SK-N-SH (cell line): ENCODE measurements around the gene PCLO. TPM values are rescaled to one million over a fixed set of nuclear protein-coding genes. Genes with fewer than 3 reads are reported as not detected.

Source experiments
- CTCF ChIA-PET: fragments of 300-600, 350-600 bp; formaldehyde crosslinking; extraction: SDS; loops from one replicate; lab custom pipeline; 2021; lab: Yijun Ruan, JAX
- POLR2A ChIA-PET: fragments of 350-600 bp; sonication (Branson Sonifier 250); formaldehyde crosslinking; extraction: SDS; loops from one replicate; lab custom pipeline; 2020; ENCODE audit warnings: antibody characterized with exemption, inconsistent platforms; lab: Yijun Ruan, JAX
- DNase-seq: peaks from one replicate; pipeline ENCODE4 v3.0.0; 2012
- H2AFZ ChIP-seq: fragments of 200-600 bp; sonication (generic); 2 replicates; pipeline ENCODE4 v1.8.1; 2016; ENCODE audit warnings: antibody characterized with exemption, mild to moderate bottlenecking, low read depth
- H3F3A ChIP-seq: fragments of 200-600 bp; sonication (generic); replicated peaks from 2 replicates; pipeline ENCODE3; 2016; ENCODE audit warnings: antibody characterized with exemption, mild to moderate bottlenecking; ENCODE audit not compliant: insufficient read depth
- H3K27ac ChIP-seq, 2 experiments: fragments of 200-500 bp in 1 of 2; fragments of 200-600 bp in 1 of 2; sonication (Bioruptor generic) in 1 of 2; sonication (generic), shearing (Covaris generic) in 1 of 2; 2 replicates each; pipeline versions ENCODE4 v1.5.1 to v1.6.1; 2014 to 2016; ENCODE audit warnings: low read depth in 2 of 2, inconsistent platforms in 1 of 2, low read length in 1 of 2, mild to moderate bottlenecking in 1 of 2, mixed read lengths in 1 of 2
- H3K27me3 ChIP-seq: fragments of 200-600 bp; sonication (generic), shearing (Covaris generic); 2 replicates; pipeline ENCODE4 v1.6.1; 2016; ENCODE audit warnings: mixed run types; ENCODE audit not compliant: insufficient read depth
- H3K36me3 ChIP-seq, 2 experiments: fragments of 200-500 bp in 1 of 2; fragments of 200-600 bp in 1 of 2; sonication (Bioruptor generic) in 1 of 2; sonication (generic) in 1 of 2; replicated peaks in 1 of 2; 2 replicates each; pipeline versions ENCODE3 to v1.5.1; 2014 to 2016; ENCODE audit warnings: low read length in 1 of 2, mild to moderate bottlenecking in 1 of 2; ENCODE audit not compliant: insufficient read depth in 2 of 2, control insufficient read depth in 1 of 2
- H3K4me1 ChIP-seq, 2 experiments: fragments of 200-500 bp in 1 of 2; fragments of 200-600 bp in 1 of 2; sonication (Bioruptor generic) in 1 of 2; sonication (generic), shearing (Covaris generic) in 1 of 2; 2 replicates each; pipeline versions ENCODE4 v1.5.1 to v1.6.1; 2014 to 2016; ENCODE audit warnings: low read depth in 1 of 2, low read length in 1 of 2, mixed run types in 1 of 2; ENCODE audit not compliant: insufficient read depth in 2 of 2, control insufficient read depth in 1 of 2
- H3K4me2 ChIP-seq: fragments of 200-600 bp; sonication (generic), shearing (Covaris generic); 2 replicates; pipeline ENCODE4 v1.6.1; 2017; ENCODE audit warnings: mixed run types
- H3K4me3 ChIP-seq, 2 experiments: fragments of 200-500 bp in 1 of 2; fragments of 200-600 bp in 1 of 2; sonication (Bioruptor generic) in 1 of 2; sonication (generic), shearing (Covaris generic) in 1 of 2; 2 replicates each; pipeline versions ENCODE4 v1.5.1 to v1.8.1; 2014 to 2016; ENCODE audit warnings: low read depth in 2 of 2, inconsistent platforms in 1 of 2, low read length in 1 of 2, mild to moderate bottlenecking in 1 of 2, mixed read lengths in 1 of 2, moderate library complexity in 1 of 2
- H3K79me2 ChIP-seq: fragments of 200-600 bp; sonication (generic); 2 replicates; pipeline ENCODE4 v1.8.1; 2017; ENCODE audit warnings: mild to moderate bottlenecking; ENCODE audit not compliant: insufficient read depth
- H3K9ac ChIP-seq: fragments of 200-600 bp; sonication (generic); 2 replicates; pipeline ENCODE4 v1.6.1; 2017; ENCODE audit warnings: mixed run types
- H3K9me2 ChIP-seq: fragments of 200-600 bp; sonication (generic); 2 replicates; pipeline ENCODE4 v1.6.1; 2017; ENCODE audit warnings: mixed run types
- H3K9me3 ChIP-seq: fragments of 200-600 bp; sonication (generic); 2 replicates; pipeline ENCODE4 v1.6.1; 2017; ENCODE audit warnings: mixed run types, mild to moderate bottlenecking, moderate library complexity
- H4K20me1 ChIP-seq: fragments of 200-600 bp; sonication (generic); 2 replicates; pipeline ENCODE4 v1.6.1; 2017; ENCODE audit warnings: mild to moderate bottlenecking, mixed run types; ENCODE audit not compliant: insufficient read depth
- ELF1 ChIP-seq: IDR thresholded peaks from 2 replicates; pipeline ENCODE4 v1.4.0; 2012
- EP300 ChIP-seq, 2 experiments: IDR thresholded peaks; 2 replicates each; pipeline versions ENCODE4 v1.4.0 to v1.6.1; 2012; ENCODE audit warnings: borderline replicate concordance in 1 of 2, low read depth in 1 of 2, low read length in 1 of 2
- JUND ChIP-seq: IDR thresholded peaks from 2 replicates; pipeline ENCODE4 v1.4.0; 2012
- MEF2A ChIP-seq: IDR thresholded peaks from 2 replicates; pipeline ENCODE4 v1.4.0; 2012; ENCODE audit warnings: low read depth, borderline replicate concordance
- RFX5 ChIP-seq: IDR thresholded peaks from 2 replicates; pipeline ENCODE4 v1.6.1; 2012; ENCODE audit warnings: mild to moderate bottlenecking, improper control_type of control experiment, low read length
- RXRA ChIP-seq: IDR thresholded peaks from 2 replicates; pipeline ENCODE4 v1.4.0; 2012; ENCODE audit warnings: low read depth, mild to moderate bottlenecking, borderline replicate concordance
- SIN3A ChIP-seq: IDR thresholded peaks from 2 replicates; pipeline ENCODE4 v1.6.1; 2012; ENCODE audit warnings: low read depth, mild to moderate bottlenecking, low read length, moderate library complexity, borderline replicate concordance
- TAF1 ChIP-seq: IDR thresholded peaks from 2 replicates; pipeline ENCODE4 v1.6.1; 2012; ENCODE audit warnings: low read depth, mild to moderate bottlenecking, low read length, moderate library complexity, borderline replicate concordance
- WGBS: methylation state at CpG from one replicate; pipeline ENCODE4 v1.1.6; 2017; ENCODE audit warnings: low lambda C conversion rate; 5-methylcytosine and 5-hydroxymethylcytosine counted together
- polyA plus RNA-seq, 3 experiments: library from polyadenylated mRNA; depleted of rRNA; stranded (reverse); fragments of >200 nt; gene quantifications; 2 replicates each; pipeline ENCODE4 v1.2.3, GENCODE V29; 2012
- TF ChIP-seq, protein P1 (sequence below): IDR thresholded peaks from 2 replicates; pipeline ENCODE4 v1.4.0; 2012; ENCODE audit warnings: low read depth, borderline replicate concordance
- TF ChIP-seq, protein P2 (sequence below): fragments of 150-350 bp; IDR thresholded peaks from 2 replicates; pipeline ENCODE4 v1.6.1; 2017; ENCODE audit warnings: antibody characterized with exemption, low read length, low read depth, borderline replicate concordance
- TF ChIP-seq, protein P3 (sequence below): fragments of 150-350 bp; IDR thresholded peaks from 2 replicates; pipeline ENCODE4 v1.6.1; 2016; ENCODE audit warnings: mild to moderate bottlenecking, low read depth, low read length

Gene PCLO
- polyA plus RNA-seq, 1 of the 3 experiments (the other 2 are of a cell fraction): 0.51 TPM

DNA sequence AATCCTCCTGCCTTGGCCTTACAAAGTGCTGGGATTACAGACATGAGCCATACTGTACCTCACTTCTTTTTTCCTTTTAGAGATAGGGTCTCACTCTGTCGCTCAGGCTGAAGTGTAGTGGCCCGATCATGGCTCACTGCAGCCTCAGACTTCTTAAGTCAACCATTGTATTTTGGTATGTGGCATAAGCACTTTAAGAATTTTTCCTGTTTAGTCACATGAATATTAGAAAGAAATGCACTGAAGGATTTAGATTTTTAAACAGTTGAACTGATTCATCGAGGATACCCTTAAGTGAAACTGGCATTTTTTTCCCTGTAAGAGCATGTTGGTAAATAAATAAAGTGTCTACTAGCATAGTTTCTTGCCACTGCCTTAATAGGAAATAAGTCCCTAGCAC lies 399.8 kb downstream of the PCLO start:
- WGBS: 89% methylated on average over 3 of the region's 3 CpGs
- H3K36me3 ChIP-seq: no peaks in the 10 kb centered on the region
- no peaks in the 10 kb centered on the region for H4K20me1 ChIP-seq
- H3K9me3 ChIP-seq: peaks cover 8% of the 10 kb centered on the region; the same call in 1 of the 2 replicates
- TF ChIP-seq, protein P1, sequence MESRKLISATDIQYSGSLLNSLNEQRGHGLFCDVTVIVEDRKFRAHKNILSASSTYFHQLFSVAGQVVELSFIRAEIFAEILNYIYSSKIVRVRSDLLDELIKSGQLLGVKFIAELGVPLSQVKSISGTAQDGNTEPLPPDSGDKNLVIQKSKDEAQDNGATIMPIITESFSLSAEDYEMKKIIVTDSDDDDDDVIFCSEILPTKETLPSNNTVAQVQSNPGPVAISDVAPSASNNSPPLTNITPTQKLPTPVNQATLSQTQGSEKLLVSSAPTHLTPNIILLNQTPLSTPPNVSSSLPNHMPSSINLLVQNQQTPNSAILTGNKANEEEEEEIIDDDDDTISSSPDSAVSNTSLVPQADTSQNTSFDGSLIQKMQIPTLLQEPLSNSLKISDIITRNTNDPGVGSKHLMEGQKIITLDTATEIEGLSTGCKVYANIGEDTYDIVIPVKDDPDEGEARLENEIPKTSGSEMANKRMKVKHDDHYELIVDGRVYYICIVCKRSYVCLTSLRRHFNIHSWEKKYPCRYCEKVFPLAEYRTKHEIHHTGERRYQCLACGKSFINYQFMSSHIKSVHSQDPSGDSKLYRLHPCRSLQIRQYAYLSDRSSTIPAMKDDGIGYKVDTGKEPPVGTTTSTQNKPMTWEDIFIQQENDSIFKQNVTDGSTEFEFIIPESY: no peak
- no peak for TF ChIP-seq TAF1
- no peak for TF ChIP-seq EP300 (IDR thresholded peaks at IDR 0.05; ENCODE audit: borderline replicate concordance in 1 of 2, low read depth in 1 of 2, low read length in 1 of 2)
- TF ChIP-seq SIN3A: no peak
- no peak for TF ChIP-seq RFX5
- TF ChIP-seq JUND: no peak
- no peak for TF ChIP-seq ELF1
- TF ChIP-seq RXRA: no peak
- no peak for TF ChIP-seq MEF2A
- TF ChIP-seq, protein P2, sequence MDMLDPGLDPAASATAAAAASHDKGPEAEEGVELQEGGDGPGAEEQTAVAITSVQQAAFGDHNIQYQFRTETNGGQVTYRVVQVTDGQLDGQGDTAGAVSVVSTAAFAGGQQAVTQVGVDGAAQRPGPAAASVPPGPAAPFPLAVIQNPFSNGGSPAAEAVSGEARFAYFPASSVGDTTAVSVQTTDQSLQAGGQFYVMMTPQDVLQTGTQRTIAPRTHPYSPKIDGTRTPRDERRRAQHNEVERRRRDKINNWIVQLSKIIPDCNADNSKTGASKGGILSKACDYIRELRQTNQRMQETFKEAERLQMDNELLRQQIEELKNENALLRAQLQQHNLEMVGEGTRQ: no peak
- H3K79me2 ChIP-seq: no peaks in the 10 kb centered on the region
- H3F3A ChIP-seq: no peaks in the 10 kb centered on the region
- peaks cover 0 to 3% of the 10 kb centered on the region in 2 experiments; a peak in 1 of 4 replicates for H3K4me1 ChIP-seq
- no peak for DNase-seq
- ChIA-PET CTCF (interaction anchor here (0.5 kb wide), 1 partner anchor 490 kb away, joined by 3 read pairs; no protein-coding TSS in a partner anchor), POLR2A (no interaction called here)
- no peaks in the 10 kb centered on the region for H3K27me3 ChIP-seq
- H2AFZ ChIP-seq: no peak overlapping the region
- H3K4me3 ChIP-seq: no peak overlapping the region
- no peak overlapping the region for H3K4me2 ChIP-seq
- no peak overlapping the region for H3K9ac ChIP-seq
- H3K27ac ChIP-seq: no peak overlapping the region
- H3K9me2 ChIP-seq: no peaks in the 10 kb centered on the region

DNA sequence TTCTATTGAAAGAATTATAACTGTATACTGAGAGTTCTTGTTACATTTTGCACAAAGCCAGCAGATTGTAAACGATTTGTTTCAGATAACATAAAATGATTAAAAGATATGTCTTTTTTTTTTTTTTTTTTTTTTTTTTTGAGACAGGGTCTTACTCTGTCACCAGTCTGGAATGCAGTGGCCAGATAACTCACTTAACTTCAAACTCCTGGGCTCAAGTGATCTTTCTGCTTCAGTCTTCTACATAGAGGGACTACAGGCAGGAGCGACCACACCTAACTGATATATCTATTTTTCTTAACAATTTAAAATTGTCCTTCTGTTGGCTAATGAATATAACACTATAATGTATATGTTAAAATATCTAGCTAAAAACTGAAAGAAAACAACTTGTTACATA lies 401.9 kb downstream of the PCLO start:
- H3K4me3 ChIP-seq: no peak overlapping the region
- no peak overlapping the region for H3K4me2 ChIP-seq
- H3K9ac ChIP-seq: no peak overlapping the region
- ChIA-PET POLR2A (no interaction called here), CTCF (interaction anchor here (1.7 to 2.2 kb wide), 2 partner anchors 12 to 20 kb away, joined by 6 to 10 read pairs; no protein-coding TSS in a partner anchor)
- 46% methylated on average over 2 of the region's 2 CpGs for WGBS
- no peaks in the 10 kb centered on the region for H3K9me2 ChIP-seq
- H3K27me3 ChIP-seq: no peaks in the 10 kb centered on the region
- H3K27ac ChIP-seq: no peak overlapping the region
- no peaks in the 10 kb centered on the region for H4K20me1 ChIP-seq
- peaks cover 3 to 12% of the 10 kb centered on the region in 2 experiments; a peak in 3 of 4 replicates for H3K4me1 ChIP-seq
- H2AFZ ChIP-seq: no peak overlapping the region
- peaks cover 13% of the 10 kb centered on the region for H3F3A ChIP-seq
- no peaks in the 10 kb centered on the region for H3K36me3 ChIP-seq
- DNase-seq: no peak
- H3K9me3 ChIP-seq: peaks cover 8% of the 10 kb centered on the region; the same call in 1 of the 2 replicates
- TF ChIP-seq RXRA: no peak
- no peak for TF ChIP-seq ELF1
- TF ChIP-seq, protein P3, sequence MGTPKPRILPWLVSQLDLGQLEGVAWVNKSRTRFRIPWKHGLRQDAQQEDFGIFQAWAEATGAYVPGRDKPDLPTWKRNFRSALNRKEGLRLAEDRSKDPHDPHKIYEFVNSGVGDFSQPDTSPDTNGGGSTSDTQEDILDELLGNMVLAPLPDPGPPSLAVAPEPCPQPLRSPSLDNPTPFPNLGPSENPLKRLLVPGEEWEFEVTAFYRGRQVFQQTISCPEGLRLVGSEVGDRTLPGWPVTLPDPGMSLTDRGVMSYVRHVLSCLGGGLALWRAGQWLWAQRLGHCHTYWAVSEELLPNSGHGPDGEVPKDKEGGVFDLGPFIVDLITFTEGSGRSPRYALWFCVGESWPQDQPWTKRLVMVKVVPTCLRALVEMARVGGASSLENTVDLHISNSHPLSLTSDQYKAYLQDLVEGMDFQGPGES: no peak
- TF ChIP-seq, all 33 proteins: peak for 0
- no peaks in the 10 kb centered on the region for H3K79me2 ChIP-seq
